ENCODE results near the gene UFSP1.

UFSP1 gene

GRCh38 chr7:100879685-100880261 lies 9.7 kb downstream of the UFSP1 start:
- TF ChIP-seq, protein P1, sequence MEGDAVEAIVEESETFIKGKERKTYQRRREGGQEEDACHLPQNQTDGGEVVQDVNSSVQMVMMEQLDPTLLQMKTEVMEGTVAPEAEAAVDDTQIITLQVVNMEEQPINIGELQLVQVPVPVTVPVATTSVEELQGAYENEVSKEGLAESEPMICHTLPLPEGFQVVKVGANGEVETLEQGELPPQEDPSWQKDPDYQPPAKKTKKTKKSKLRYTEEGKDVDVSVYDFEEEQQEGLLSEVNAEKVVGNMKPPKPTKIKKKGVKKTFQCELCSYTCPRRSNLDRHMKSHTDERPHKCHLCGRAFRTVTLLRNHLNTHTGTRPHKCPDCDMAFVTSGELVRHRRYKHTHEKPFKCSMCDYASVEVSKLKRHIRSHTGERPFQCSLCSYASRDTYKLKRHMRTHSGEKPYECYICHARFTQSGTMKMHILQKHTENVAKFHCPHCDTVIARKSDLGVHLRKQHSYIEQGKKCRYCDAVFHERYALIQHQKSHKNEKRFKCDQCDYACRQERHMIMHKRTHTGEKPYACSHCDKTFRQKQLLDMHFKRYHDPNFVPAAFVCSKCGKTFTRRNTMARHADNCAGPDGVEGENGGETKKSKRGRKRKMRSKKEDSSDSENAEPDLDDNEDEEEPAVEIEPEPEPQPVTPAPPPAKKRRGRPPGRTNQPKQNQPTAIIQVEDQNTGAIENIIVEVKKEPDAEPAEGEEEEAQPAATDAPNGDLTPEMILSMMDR (IDR thresholded peaks at IDR 0.05; ENCODE audit: low read length, missing control alignments), result no peak
- no peak overlapping the region for H3K4me3 ChIP-seq (replicated peaks; ENCODE audit: low read depth, low read length)
- DNase-seq (ENCODE audit: low read depth), result no peak

DNA sequence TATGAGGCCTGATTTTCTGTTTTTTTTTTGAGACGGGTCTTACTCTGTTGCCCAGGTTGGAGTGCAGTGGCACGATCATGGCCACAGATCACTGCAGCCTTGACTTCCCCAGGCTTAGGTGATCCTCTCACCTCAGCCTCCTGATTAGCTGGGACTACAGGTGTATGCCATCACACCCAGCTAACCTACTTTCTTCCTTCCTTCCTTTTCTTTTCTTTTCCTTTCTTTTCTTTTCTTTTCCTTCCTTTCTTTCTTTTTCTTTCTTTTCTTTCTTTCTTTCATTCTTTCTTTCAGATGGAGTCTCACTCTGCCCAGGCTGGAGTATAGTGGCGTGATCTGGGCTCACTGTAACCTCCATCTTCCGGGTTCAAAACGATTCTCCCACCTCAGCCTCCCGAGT lies 10.8 kb downstream of the UFSP1 start:
- H3K4me3 ChIP-seq (replicated peaks; ENCODE audit: low read depth, low read length), result no peak overlapping the region
- TF ChIP-seq, protein P1 (IDR thresholded peaks at IDR 0.05; ENCODE audit: low read length, missing control alignments), result no peak
- DNase-seq (ENCODE audit: low read depth), result no peak

DNA sequence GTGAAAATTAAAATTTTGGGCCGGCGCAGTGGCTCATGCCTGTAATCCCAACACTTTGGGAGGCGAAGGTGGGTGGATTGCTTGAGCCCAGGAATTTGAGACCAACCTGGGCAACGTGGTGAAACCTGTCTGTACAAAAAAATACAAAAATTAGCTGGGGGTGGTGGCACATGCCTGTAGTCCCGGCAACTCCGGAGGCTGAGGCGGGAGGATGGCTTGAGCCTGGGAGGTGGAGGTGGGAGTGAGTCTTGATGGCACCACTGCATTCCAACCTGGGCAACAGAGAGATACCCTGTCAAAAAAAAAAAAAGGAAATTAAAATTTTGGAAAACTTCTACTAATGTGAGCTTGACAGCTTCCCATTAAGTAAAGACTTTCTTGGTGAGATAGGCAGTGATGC lies 11.5 kb downstream of the UFSP1 start:
- DNase-seq (ENCODE audit: low read depth), result no peak
- TF ChIP-seq, protein P1 (IDR thresholded peaks at IDR 0.05; ENCODE audit: low read length, missing control alignments), result no peak
- no peak overlapping the region for H3K4me3 ChIP-seq (replicated peaks; ENCODE audit: low read depth, low read length)

- no peak for DNase-seq (ENCODE audit: low read depth)
- TF ChIP-seq, protein P1 (IDR thresholded peaks at IDR 0.05; ENCODE audit: low read length, missing control alignments), result no peak
- H3K4me3 ChIP-seq (replicated peaks; ENCODE audit: low read depth, low read length), result peak overlapping the region; percentile 94
Observed at GRCh38 chr7:100875356-100875751, 14.2 kb downstream of the UFSP1 start.

DNA sequence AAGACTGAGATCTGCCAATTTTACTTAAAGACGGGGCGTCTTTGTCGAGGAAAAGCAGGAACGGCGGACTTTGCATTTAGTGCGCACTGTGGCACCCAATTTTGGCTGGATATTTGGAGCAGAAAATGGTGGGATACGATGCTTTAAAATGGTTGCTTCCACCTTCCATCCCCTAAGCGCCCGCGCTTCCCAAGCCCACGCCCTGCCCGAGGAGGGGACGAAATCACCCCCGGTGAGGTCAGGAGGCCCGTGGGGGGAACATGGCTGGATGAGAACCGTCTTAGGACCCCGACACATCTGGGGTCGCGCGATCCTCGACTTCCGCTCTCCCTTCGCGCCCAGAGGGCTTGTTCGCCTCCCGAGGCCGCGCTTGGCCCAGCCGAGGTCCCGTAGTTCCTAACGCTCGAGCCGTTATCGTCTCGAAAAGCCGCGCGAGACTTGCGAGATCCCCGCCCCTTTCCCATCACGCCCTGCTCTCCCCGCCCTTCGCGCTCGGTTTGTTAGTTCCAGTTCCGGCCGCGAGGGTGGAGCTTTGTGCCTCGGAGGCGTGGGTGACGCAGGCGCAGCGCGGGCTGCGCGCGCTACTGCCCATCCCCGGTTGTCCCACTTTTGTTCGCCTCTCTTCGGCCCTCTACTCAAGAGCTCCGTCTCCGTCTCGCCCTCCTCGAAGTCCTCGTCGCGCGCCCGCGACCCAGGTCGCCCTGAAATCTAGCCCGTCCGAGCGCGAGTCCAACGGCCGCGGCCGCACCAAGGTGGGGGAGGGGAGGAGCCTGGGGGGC lies 14.7 kb downstream of the UFSP1 start, which contains the start of gene SRRT:
Gene SRRT (plus strand): TSS at position 527 of the 779 bp plus-strand sequence. CDS start 488 bp downstream, outside the sequence.
- DNase-seq (ENCODE audit: low read depth), result peak; percentile 99
- peak within 1 kb of the TSS; percentile 94 for H3K4me3 ChIP-seq (replicated peaks; ENCODE audit: low read depth, low read length)
- TF ChIP-seq, protein P1 (IDR thresholded peaks at IDR 0.05; ENCODE audit: low read length, missing control alignments), result peak; percentile 20

- TF ChIP-seq, protein P1 (IDR thresholded peaks at IDR 0.05; ENCODE audit: low read length, missing control alignments), result no peak
- no peak for DNase-seq (ENCODE audit: low read depth)
Observed at GRCh38 chr7:100874300-100874576, 15.3 kb downstream of the UFSP1 start.

More at GRCh38 chr7:100874300-100874576, 15.3 kb downstream of the UFSP1 start:
- peak overlapping the region; percentile 94 for H3K4me3 ChIP-seq (replicated peaks; ENCODE audit: low read depth, low read length)

Data from fibroblast of pulmonary artery (primary cell).